GM21367 (cell line): Measurements from ENCODE around the gene TMEM89.

Experiments used
- ATAC-seq: cut with Tn5 transposase; IDR thresholded peaks from one replicate; pipeline ENCODE4 v1.9.1; 2021; ENCODE audit not compliant: unreplicated experiment

The TMEM89 gene

DNA sequence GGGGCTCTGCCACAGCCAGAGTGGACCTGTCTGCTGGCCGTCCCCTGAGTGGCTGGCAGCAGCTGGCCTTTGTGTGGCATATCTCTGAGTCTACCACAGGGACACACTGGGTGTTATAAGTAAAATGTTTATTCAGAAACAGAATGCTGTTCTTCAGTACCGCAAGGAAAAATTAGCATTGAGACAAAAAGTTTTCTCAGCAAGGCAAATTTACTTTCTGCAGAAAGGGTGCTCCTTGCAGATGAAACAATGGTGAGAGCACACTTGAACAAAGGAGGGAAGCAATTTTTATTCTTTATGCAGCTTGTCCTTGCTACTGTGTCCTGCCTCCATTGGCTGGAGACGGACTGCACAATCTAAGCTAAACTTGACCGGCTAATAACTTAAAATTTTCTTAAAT is 4.0 kb downstream of the TMEM89 start:
- ATAC-seq, result no peak

- ATAC-seq, result no peak
These were observed 7.5 kb downstream of the TMEM89 start for GRCh38 chr3:48614044-48614443.

GRCh38 chr3:48612309-48612708 is 9.3 kb downstream of the TMEM89 start:
- ATAC-seq, result no peak

GRCh38 chr3:48609088-48610005 is 12.2 kb downstream of the TMEM89 start, which contains the start of gene UQCRC1:
TSS of gene UQCRC1 (minus strand) at chr3:48609646. CDS start at chr3:48609620, 26 bp downstream.
- ATAC-seq, result peak; percentile 72

GRCh38 chr3:48607519-48607918 is 14.1 kb downstream of the TMEM89 start:
- no peak for ATAC-seq

- ATAC-seq, result no peak
These were observed 20.0 kb downstream of the TMEM89 start for GRCh38 chr3:48601622-48601994.

GRCh38 chr3:48600711-48601621 is 20.6 kb downstream of the TMEM89 start:
- ATAC-seq, result no peak

GRCh38 chr3:48599509-48600285 is 21.9 kb downstream of the TMEM89 start:
- no peak for ATAC-seq

GRCh38 chr3:48599077-48599501 is 22.5 kb downstream of the TMEM89 start:
- ATAC-seq, result no peak

DNA sequence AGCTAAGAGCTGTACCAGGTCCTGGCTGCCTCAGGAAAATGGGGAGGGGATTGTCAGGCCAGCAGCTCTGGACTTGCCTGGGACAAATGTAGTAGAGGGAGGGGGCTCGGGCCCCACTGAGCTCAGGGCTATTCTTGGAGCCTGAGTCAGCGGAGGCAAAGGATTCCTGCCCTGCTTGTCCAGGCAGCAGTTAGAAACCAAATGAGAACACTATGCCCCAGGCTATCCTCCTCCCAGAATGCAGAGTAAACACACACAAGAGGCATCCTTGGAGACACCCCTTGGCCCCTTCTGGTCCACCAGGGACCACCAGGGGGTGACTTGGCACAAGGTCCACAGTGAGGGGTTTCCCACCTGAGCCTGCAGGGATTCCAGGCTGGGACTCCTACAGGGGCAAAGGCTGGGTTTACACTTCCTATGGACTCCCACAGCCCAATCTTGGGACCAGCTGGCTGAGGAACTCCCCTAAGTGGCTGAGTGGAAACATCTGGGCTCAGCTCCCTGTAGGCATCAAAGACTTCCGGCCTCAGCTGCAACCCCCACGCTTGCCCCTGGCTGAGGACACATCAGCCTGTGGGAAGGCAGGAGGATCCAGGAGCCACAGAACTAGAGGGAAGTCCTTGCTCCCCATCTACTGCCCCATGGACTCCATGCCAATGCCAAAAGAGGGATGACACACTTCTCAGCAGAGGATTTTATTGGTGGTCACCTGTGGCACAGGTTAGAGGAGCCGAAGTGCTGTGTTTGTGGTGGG is 23.1 kb downstream of the TMEM89 start:
- ATAC-seq, result no peak

DNA sequence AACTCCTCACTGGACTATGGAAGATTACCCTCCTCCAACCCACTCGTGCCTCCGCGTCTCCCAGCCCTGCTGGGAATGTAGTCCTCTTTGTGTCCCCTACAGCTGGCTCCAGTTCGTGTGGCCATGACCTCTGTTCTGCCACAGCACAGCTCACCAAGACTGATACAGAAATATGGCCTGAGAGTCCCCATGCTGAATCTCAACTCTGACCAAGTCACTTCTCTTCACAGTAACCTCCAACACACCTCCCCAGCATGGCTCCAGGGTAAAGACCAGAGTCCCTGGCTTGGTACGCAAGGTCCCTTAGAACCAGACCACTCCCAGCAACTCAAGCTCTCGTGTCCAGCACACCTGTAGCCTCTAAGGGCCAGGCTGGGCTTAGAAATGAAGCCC is 24.2 kb downstream of the TMEM89 start:
- no peak for ATAC-seq

- no peak for ATAC-seq
These were observed 24.7 kb downstream of the TMEM89 start for GRCh38 chr3:48596676-48597407.

DNA sequence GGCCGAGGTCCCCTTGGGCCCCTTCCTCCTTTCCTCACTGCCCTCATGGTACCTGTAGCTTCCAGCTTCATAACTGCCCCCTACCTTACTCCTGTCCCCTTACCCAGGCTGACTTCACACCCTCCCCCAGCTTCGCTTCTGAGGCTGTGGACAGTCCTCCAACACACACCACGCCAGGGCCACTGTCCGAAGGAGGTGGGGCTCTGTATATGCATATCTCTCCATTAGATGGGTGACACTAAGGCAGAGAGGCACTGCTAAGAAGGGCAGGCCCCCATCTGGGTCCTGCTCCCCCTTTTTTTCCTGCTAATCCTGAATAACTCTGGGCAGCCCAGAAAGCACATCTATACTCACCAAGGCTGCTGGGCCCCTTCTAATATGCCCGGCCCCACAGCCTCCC is 25.4 kb downstream of the TMEM89 start:
- no peak for ATAC-seq

DNA sequence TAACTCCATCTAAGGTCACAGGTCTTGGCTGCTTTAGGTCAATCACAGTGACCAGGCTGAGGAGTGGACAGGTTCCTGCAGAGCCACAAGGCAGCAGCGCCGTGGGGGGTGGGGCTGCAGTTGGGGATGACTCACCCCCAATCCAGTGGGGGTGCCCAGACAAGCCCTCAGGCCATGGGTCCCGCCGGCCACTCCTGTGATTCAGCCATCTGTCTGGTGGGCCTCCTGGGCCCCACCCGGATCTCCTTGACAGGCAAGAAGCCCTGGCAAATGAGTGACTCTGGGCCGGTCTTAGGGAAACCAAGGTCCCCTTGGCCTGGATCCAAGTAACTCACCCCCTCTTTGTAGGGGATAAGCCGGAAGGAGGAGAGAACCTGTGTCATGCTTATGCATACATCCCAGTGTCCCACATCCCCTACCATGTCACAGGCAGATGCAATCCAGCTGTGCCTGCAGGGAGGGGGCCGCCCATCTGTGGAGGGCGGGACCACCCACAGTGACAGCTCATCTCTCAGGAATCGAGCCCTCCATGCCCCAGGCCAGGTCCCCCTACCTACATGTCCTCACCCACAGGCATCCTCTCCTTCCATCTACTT is 25.9 kb downstream of the TMEM89 start:
- ATAC-seq, result no peak

- no peak for ATAC-seq
These were observed 26.5 kb downstream of the TMEM89 start, which contains the start of gene COL7A1 for GRCh38 chr3:48595075-48595525. TSS of gene COL7A1 (minus strand) at chr3:48595329. CDS start at chr3:48595159, 170 bp downstream.

- ATAC-seq, result no peak
These were observed 27.0 kb downstream of the TMEM89 start for GRCh38 chr3:48594417-48595049.

DNA sequence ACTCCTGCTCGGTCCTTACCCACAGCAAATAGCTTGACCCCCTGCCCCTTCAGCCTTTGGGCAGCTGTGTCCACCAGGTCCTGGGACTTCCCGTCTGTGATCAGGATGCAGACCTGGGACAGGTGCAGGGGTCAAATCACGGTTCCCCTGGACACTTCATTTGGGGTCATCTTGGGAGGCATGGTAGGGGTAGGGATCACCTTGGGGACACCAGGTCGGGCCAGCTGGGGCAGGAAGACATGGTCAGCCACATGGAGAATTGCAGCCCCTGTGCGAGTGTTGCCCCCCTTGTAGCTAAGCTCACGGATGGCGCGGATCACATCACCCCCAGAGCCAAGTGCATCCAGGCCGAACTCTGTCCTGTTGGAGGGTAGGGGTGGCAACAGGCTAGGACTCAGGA is 28.2 kb downstream of the TMEM89 start:
- no peak for ATAC-seq

- ATAC-seq, result no peak
These were observed 29.0 kb downstream of the TMEM89 start for GRCh38 chr3:48592519-48593087.
